ENCODE results near the gene HECA. TPM values are rescaled to one million over a fixed set of nuclear protein-coding genes. Genes with fewer than 3 reads are reported as not detected.

HECA gene
- polyA plus RNA-seq, 1 donor: 31.4 TPM

DNA sequence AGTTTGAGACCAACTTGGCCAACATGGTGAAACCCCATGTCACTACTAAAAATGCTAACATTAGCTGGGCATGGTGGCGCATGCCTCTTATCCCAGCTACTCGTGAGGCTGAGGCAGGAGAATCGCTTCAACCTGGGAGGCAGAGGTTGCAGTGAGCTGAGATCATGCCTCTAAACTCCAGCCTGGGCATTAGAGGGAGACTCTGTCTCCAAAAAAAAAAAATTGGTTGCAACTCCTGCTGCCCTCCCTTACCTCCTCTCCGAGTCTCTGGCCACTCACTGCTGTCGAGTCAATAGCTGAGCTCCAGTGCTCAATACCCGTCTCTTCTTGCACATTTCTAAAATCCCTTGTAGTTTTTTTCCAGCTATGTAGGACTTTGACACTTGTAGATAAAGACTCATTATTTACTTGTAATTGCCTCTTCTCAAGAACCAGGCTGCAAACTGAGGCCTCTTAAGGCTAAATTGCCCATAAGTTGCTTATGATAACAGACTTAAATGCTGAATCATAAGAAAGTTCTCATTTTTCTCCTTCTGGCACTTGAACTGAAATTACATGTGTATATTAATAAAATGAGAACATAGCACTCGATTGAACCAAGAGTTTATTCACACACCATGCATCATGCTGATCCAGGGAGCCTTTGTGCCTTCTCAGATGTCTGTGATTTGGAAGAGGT is 13.8 kb downstream of the HECA start:
- Histone ChIP-seq H3K36me3 (ENCODE audit: control insufficient read depth, insufficient read depth, low read length) (no peaks in the 10 kb centered on the region), H3K27ac (ENCODE audit: low read length) (peak overlapping the region; percentile 87), H3K4me3 (ENCODE audit: low read length) (peak overlapping the region; percentile 34), H3K27me3 (ENCODE audit: control insufficient read depth, insufficient read depth, low read length) (no peaks in the 10 kb centered on the region), H3K4me1 (ENCODE audit: control insufficient read depth, insufficient read depth, low read length) (peaks cover 44% of the 10 kb centered on the region), H3K9me3 (ENCODE audit: control insufficient read depth, low read depth, low read length) (no peaks in the 10 kb centered on the region)
- peak; percentile 77 to 90 for DNase-seq
- 0% methylated on average over 2 of the region's 7 CpGs for WGBS (ENCODE audit: insufficient coverage, low lambda C conversion rate)

DNA sequence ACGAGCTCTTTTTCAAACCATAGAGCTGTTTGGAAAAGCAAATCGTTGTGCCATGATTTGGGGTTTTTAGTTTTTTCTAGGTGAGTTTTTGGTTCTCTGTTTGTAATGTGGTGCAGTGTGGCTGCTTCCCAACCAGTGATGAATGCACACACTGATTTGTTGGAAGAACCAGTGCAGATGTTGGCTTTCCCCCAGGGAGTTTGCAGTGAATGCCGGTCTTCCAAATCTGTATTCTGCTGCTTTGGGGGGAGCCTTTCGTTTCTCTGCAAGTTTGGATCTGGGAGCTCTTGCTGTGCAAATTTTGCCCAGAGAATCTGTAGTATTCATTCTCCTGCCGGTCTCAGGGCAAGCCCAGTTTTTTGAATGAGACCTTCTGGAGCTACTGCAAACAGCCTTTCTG is 14.5 kb downstream of the HECA start:
- WGBS (ENCODE audit: insufficient coverage, low lambda C conversion rate): no CpG with 5 or more reads among the region's 5 CpGs
- peak overlapping the region; percentile 87 for H3K27ac ChIP-seq (ENCODE audit: low read length)
- no peaks in the 10 kb centered on the region for H3K9me3 ChIP-seq (ENCODE audit: control insufficient read depth, low read depth, low read length)
- no peak for DNase-seq
- H3K4me1 ChIP-seq (ENCODE audit: control insufficient read depth, insufficient read depth, low read length): peaks cover 47% of the 10 kb centered on the region
- H3K36me3 ChIP-seq (ENCODE audit: control insufficient read depth, insufficient read depth, low read length): no peaks in the 10 kb centered on the region
- no peaks in the 10 kb centered on the region for H3K27me3 ChIP-seq (ENCODE audit: control insufficient read depth, insufficient read depth, low read length)
- H3K4me3 ChIP-seq (ENCODE audit: low read length): no peak overlapping the region

DNA sequence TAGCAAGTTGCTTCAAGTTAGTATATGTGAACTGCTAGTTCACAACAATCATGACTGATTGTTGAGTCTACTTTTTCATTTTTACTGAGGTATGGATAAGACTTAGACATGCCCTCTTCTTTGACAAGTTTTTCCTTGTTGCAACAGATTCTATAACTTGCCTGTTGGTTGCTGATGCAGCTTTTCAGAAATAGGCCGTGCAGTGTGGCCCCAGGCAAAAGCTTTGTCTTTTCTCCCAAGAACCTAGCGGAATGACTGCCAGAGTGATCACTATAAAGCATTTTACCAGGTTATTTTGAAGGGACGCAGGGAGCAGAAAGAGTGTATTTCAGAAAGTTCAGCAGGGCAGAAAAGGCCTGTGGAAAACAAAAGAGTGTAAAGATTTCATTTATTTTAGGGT is 16.0 kb downstream of the HECA start:
- Histone ChIP-seq H3K27ac (ENCODE audit: low read length) (peak overlapping the region; percentile 87), H3K4me3 (ENCODE audit: low read length) (no peak overlapping the region), H3K27me3 (ENCODE audit: control insufficient read depth, insufficient read depth, low read length) (no peaks in the 10 kb centered on the region), H3K4me1 (ENCODE audit: control insufficient read depth, insufficient read depth, low read length) (peaks cover 50% of the 10 kb centered on the region), H3K9me3 (ENCODE audit: control insufficient read depth, low read depth, low read length) (no peaks in the 10 kb centered on the region), H3K36me3 (ENCODE audit: control insufficient read depth, insufficient read depth, low read length) (no peaks in the 10 kb centered on the region)
- 80% methylated on average over 1 of the region's 3 CpGs for WGBS (ENCODE audit: insufficient coverage, low lambda C conversion rate)
- DNase-seq: peak in 1 of 2 donors; percentile 55

DNA sequence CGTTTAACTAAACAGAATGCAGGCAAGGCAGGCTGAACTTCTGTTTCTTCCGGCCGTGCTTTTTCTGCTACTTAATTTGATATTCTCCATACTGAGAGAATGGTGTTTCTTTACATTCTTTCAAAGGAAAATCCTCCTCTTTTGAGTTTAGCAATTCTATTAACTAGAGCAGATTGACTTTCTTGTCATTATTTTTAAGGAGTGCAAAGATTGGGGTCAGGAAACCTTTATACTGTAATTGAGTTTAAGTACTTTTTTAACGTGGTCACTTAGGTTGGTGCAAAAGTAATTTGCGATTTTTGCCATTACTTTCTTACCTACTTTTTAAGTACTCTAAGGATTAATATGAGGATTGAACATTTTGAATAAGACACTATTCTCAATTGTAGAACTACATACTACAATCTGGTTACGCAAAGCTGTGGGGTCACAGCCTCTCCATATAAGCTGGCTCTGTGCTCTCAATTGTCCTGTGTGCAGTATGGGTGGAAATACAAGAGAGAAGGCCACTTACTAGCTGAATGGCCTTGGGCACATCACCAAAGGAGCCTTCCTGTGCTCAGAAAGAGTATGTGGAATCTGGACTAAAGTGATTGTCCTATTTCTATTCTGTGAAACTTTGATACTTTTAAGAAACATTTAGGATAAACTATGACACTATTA is 16.7 kb downstream of the HECA start:
- no peak for DNase-seq
- Histone ChIP-seq H3K4me3 (ENCODE audit: low read length) (no peak overlapping the region), H3K27me3 (ENCODE audit: control insufficient read depth, insufficient read depth, low read length) (no peaks in the 10 kb centered on the region), H3K4me1 (ENCODE audit: control insufficient read depth, insufficient read depth, low read length) (peaks cover 50% of the 10 kb centered on the region), H3K9me3 (ENCODE audit: control insufficient read depth, low read depth, low read length) (no peaks in the 10 kb centered on the region), H3K36me3 (ENCODE audit: control insufficient read depth, insufficient read depth, low read length) (no peaks in the 10 kb centered on the region), H3K27ac (ENCODE audit: low read length) (peak overlapping the region; percentile 87)
- WGBS (ENCODE audit: insufficient coverage, low lambda C conversion rate): 100% methylated on average over 1 of the region's 6 CpGs

DNA sequence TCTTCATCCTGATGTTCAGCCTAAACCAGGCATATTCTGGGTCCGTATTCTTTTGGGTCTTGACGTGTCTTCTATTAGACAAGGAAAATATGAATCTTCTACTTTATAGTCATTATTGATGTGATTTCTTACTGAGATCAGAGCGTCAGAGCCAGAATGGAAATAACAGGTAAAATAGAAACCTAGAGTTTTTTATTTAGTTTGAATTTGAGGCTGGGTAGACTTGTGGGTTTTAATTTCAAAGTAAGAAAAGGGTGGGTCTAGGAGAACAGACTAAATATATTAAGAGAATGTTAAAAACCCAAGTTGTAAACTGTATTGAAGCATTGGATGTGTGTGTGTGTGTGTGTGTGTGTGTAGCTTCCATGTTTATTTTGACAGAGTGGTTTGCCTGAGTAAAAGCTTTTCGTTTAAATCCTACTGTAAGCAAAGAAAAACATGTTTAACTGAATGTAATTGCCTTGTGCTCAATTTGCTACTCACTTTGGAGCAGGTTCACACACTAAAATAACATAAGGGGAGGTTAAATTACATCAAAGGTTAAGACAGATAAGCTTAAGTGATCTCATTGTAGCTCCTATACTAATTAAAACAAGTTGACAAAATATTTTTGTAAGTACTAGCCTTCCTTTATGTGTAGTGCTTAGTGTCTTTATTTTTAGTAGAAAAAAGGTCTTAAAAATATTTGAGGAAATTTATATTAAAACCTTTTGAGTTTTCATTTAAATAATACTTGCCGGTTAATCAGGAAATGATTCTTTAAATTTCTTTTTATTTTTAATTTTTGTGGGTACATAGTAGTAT is 17.4 kb downstream of the HECA start:
- WGBS (ENCODE audit: insufficient coverage, low lambda C conversion rate): 100% methylated on average over 1 of the region's 5 CpGs
- peaks cover 43% of the 10 kb centered on the region for H3K4me1 ChIP-seq (ENCODE audit: control insufficient read depth, insufficient read depth, low read length)
- peak in 1 of 2 donors; percentile 41 for DNase-seq

DNA sequence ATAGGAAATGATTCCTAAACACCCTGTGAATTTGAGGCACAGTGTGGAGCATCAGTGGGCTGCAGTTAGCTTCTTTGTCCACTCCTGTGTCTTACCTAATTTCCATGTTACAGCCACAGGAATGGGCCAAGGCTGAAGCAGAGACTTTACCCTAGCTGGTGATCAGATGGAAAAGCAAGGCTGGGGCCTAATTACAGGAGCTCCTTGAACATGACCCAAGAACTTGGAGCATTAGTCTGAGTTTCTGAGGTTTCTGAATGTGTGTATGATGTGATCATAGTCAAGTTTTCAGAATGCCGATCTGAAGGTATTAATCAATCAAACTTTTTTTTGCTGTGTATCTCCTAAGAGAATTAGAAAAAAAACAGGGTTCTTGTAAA is 18.0 kb downstream of the HECA start:
- H3K27ac ChIP-seq (ENCODE audit: low read length): peak overlapping the region; percentile 44
- no peaks in the 10 kb centered on the region for H3K27me3 ChIP-seq (ENCODE audit: control insufficient read depth, insufficient read depth, low read length)
- DNase-seq: peak; percentile 42 to 78
- no peak overlapping the region for H3K4me3 ChIP-seq (ENCODE audit: low read length)
- no peaks in the 10 kb centered on the region for H3K9me3 ChIP-seq (ENCODE audit: control insufficient read depth, low read depth, low read length)
- WGBS (ENCODE audit: insufficient coverage, low lambda C conversion rate): 100% methylated on average over 1 of the region's 1 CpG
- H3K4me1 ChIP-seq (ENCODE audit: control insufficient read depth, insufficient read depth, low read length): peaks cover 47% of the 10 kb centered on the region
- H3K36me3 ChIP-seq (ENCODE audit: control insufficient read depth, insufficient read depth, low read length): no peaks in the 10 kb centered on the region

More for the DNA sequence above, 17.4 kb downstream of the HECA start:
- no peaks in the 10 kb centered on the region for H3K9me3 ChIP-seq (ENCODE audit: control insufficient read depth, low read depth, low read length)
- H3K4me3 ChIP-seq (ENCODE audit: low read length): no peak overlapping the region
- no peaks in the 10 kb centered on the region for H3K27me3 ChIP-seq (ENCODE audit: control insufficient read depth, insufficient read depth, low read length)
- H3K36me3 ChIP-seq (ENCODE audit: control insufficient read depth, insufficient read depth, low read length): no peaks in the 10 kb centered on the region
- H3K27ac ChIP-seq (ENCODE audit: low read length): peak overlapping the region; percentile 87

DNA sequence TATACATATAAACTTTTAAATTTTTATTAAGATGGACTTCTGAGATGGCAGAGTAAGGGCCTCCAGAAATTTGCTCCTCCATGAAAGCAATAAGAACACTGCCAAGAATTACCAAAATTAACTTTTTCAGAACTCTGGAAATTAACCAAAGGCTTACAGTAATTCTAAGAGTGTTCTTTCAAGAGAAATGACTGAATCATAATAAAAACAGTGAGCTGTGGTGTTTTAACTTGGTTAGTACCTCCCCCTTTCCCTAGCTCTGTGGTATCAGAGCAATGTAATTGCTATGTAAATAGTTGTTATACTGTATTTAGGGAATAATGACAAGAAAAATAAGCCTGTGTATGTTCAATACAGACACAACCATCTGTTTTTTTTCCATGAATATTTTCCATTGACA is 19.0 kb downstream of the HECA start:
- Histone ChIP-seq H3K36me3 (ENCODE audit: control insufficient read depth, insufficient read depth, low read length) (no peaks in the 10 kb centered on the region), H3K27ac (ENCODE audit: low read length) (no peak overlapping the region), H3K4me1 (ENCODE audit: control insufficient read depth, insufficient read depth, low read length) (peaks cover 41% of the 10 kb centered on the region), H3K4me3 (ENCODE audit: low read length) (no peak overlapping the region), H3K9me3 (ENCODE audit: control insufficient read depth, low read depth, low read length) (no peaks in the 10 kb centered on the region), H3K27me3 (ENCODE audit: control insufficient read depth, insufficient read depth, low read length) (no peaks in the 10 kb centered on the region)
- DNase-seq: no peak

DNA sequence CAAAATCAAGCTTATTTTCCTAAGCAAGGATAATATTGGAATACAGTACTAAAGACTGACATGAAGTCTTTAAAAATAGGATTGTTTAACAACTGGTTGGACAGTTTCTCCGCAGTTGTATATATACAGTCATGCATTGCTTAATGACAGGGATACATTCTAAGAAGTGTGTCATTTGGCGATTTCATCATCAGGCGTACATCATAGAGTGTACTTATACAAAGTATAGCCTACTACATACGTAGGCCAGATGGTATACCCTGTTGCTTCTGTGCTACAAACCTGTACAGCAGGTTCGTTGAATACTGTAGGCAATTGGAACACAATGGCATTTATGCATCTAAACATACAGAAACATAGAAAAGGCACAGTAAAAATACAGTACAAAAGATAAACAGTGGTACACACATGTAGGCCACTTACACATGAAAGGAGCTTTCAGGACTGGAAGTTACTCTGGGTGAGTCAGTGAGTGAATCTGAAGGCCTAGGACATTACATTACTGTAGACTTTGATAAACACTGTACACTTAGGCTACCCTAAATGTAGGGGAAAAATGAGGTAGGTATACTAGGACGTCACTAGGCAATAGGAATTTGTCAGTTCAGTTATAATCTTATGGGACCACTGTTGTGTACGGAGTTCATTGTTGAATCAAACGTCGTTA is 20.1 kb downstream of the HECA start:
- H3K4me3 ChIP-seq (ENCODE audit: low read length): no peak overlapping the region
- DNase-seq: no peak
- no peaks in the 10 kb centered on the region for H3K36me3 ChIP-seq (ENCODE audit: control insufficient read depth, insufficient read depth, low read length)
- H3K9me3 ChIP-seq (ENCODE audit: control insufficient read depth, low read depth, low read length): no peaks in the 10 kb centered on the region
- peaks cover 33% of the 10 kb centered on the region for H3K4me1 ChIP-seq (ENCODE audit: control insufficient read depth, insufficient read depth, low read length)
- H3K27ac ChIP-seq (ENCODE audit: low read length): no peak overlapping the region
- 93% methylated on average over 3 of the region's 9 CpGs for WGBS (ENCODE audit: insufficient coverage, low lambda C conversion rate)
- no peaks in the 10 kb centered on the region for H3K27me3 ChIP-seq (ENCODE audit: control insufficient read depth, insufficient read depth, low read length)

DNA sequence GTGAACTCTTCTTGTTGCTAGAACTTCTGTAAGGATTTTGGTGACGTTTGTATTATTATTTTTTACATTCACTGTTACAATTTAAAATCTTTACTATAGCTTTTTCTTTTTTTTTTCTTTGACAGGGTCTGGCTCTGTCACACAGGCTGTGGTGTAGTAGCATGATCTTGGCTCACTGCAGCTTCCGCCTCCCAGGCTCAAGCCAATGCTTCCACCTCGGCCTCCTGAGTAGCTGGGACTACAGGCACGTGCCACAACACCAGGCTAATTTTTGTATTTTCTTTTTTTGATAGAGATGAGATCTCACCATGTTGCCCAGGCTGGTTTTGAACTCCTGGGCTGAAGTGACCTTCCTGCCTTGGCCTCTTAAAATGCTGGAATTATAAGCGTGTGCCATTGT is 21.2 kb downstream of the HECA start:
- 100% methylated on average over 1 of the region's 5 CpGs for whole genome bisulfite sequencing (ENCODE audit: insufficient coverage, low lambda C conversion rate)
- Histone ChIP-seq H3K9me3 (ENCODE audit: control insufficient read depth, low read depth, low read length) (no peaks in the 10 kb centered on the region), H3K27ac (ENCODE audit: low read length) (peak overlapping the region; percentile 47), H3K4me3 (ENCODE audit: low read length) (no peak overlapping the region), H3K36me3 (ENCODE audit: control insufficient read depth, insufficient read depth, low read length) (no peaks in the 10 kb centered on the region), H3K4me1 (ENCODE audit: control insufficient read depth, insufficient read depth, low read length) (peaks cover 34% of the 10 kb centered on the region), H3K27me3 (ENCODE audit: control insufficient read depth, insufficient read depth, low read length) (no peaks in the 10 kb centered on the region)
- no peak for DNase-seq

DNA sequence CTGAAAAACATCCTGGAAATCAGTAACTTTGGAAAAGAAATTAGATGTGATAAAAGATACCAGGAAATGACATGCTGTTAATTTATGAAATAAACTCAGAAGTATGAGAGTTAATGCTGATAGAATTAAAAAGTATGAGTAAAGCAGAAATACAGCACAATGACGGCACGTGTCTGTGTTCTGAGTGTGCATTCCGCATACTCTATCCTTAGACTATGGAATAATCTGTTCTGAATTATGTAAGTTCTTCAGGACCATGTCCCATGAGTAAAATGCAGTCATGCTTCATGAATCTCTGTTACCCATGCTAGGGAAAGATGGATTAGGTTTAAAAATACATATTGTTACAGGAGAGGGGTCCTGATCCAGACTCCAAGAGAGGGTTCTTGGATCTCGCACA is 21.7 kb downstream of the HECA start:
- WGBS (ENCODE audit: insufficient coverage, low lambda C conversion rate): no CpG with 5 or more reads among the region's 4 CpGs
- no peak for DNase-seq
- Histone ChIP-seq H3K36me3 (ENCODE audit: control insufficient read depth, insufficient read depth, low read length) (no peaks in the 10 kb centered on the region), H3K27ac (ENCODE audit: low read length) (peak overlapping the region; percentile 47), H3K27me3 (ENCODE audit: control insufficient read depth, insufficient read depth, low read length) (no peaks in the 10 kb centered on the region), H3K4me1 (ENCODE audit: control insufficient read depth, insufficient read depth, low read length) (peaks cover 34% of the 10 kb centered on the region), H3K4me3 (ENCODE audit: low read length) (no peak overlapping the region), H3K9me3 (ENCODE audit: control insufficient read depth, low read depth, low read length) (no peaks in the 10 kb centered on the region)

Measured in large intestine (tissue), 3 donors.